Endometrial microvascular endothelial cells (primary cell): ENCODE results near the gene PATE3. TPM values are rescaled to one million over a fixed set of nuclear protein-coding genes. Genes with fewer than 3 reads are reported as not detected.

ENCODE experiments used
- in situ Hi-C: cut with HindIII; loops from 2 replicates; pipeline ENCODE4 v1.10.0; 2017; ENCODE audit warnings: low sequenced_read_pairs, low pct_unique_long_range_greater_than_20kb; ENCODE audit errors: inconsistent ontology term
- total RNA-seq: library from RNA; depleted of rRNA; stranded (reverse); fragments of >200 nt; gene quantifications from one replicate; pipeline ENCODE4 v1.2.3, GENCODE V29; 2015; ENCODE audit errors: inconsistent ontology term

PATE3 gene, protein sequence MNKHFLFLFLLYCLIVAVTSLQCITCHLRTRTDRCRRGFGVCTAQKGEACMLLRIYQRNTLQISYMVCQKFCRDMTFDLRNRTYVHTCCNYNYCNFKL
- total RNA-seq, result not detected

DNA sequence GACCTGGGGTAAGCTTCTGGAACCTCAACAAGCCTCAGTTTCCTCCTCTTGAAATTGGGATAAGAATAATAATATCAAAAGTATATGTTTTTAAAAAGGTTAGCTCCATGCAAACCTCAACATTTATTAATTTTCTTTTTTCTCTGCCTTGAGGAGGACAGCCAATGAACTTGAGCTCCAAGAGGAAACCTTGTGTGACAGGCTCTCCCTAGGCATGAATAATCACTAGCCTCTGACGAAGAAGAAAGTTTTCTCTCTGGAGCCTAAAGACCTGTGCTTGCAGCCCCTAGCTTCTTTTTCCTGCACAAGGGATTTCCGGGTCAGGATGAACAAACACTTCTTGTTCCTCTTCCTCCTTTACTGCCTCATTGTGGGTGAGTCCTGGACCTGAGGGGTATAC is at the start of gene PATE3:
TSS of gene PATE3 (plus strand) at position 301 of the 400 bp plus-strand sequence. CDS start at position 326, 25 bp downstream.
- in situ Hi-C loops, result no loop called here

DNA sequence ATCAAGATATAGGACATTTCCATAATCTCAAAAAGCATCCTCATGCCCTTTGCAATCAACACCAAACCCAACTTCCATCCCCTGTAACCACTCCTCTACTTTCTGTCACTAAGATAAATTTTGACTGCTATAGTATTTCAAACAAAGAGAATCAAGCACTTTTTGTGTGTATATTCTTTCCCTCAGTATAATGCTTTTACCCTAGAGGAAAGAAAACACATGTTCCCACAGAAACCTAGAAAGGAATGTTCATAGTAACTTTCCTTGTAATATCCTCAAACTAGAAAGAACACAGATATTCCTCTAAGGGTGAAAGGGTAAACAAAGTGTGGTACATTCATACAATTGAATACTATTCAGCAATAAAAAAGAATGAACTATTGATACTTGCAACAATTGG is 47.3 kb upstream of the PATE3 start:
- in situ Hi-C loops, result no loop called here

DNA sequence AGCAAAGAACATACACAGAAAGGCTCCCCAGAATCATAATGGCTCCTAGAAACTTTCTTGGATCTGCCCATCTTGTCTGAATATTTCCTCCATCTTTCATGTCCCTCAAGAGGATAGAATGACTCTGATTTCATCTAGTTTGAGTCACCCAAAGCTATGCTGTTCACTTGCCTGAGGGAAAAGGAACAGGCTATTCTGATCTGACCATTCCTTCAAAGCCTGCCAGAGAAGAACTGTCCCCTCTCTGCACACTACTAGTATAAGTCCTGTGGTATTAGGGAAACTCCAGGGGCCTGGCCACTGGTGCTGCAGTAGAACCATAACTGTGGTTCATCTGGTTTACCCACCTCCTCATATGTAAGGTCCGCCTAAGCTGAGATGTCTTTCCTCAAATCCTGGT is 44.2 kb upstream of the PATE3 start:
- in situ Hi-C loops, result no loop called here

DNA sequence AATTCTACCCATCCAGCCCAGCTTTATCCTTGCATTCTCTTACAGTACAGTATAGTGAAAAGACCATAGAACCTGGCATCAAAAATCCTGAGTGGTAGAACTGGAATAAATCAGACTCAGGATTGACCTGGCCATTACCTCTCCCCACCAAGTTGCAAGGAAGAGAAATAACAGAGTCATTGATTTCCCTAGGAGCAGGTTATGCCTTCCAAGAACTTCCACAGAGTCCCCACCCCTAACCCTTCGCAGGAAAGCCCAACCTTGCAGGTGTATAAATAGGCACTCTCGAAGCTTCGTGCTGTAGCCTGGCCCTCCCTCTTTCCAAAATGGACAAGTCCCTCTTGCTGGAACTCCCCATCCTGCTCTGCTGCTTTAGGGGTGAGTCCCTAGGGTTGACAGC is 41.9 kb upstream of the PATE3 start, which contains the start of gene PATE1:
TSS of gene PATE1 (plus strand) at position 301 of the 400 bp plus-strand sequence. CDS start at position 327, 26 bp downstream.
- in situ Hi-C loops, result no loop called here

DNA sequence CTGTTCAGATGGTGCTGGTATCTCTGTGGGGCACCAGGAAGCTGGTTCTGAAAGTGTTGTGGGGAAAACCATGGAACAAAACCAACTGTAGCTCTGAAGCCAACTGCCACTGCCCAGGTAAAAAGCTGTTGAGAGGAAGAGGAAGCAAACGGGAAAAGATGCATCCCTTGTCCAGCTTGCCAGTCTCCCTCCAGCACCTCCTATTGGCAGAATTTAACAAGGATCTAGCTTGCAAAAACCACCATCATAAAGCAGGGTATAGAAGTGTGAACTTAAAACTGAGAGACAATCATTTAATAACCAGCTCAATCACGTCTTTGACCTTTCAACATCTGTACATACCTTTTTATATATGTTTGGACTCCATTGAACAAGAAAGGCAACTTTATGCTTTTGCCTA is 37.3 kb upstream of the PATE3 start:
- in situ Hi-C loops, result no loop called here

DNA sequence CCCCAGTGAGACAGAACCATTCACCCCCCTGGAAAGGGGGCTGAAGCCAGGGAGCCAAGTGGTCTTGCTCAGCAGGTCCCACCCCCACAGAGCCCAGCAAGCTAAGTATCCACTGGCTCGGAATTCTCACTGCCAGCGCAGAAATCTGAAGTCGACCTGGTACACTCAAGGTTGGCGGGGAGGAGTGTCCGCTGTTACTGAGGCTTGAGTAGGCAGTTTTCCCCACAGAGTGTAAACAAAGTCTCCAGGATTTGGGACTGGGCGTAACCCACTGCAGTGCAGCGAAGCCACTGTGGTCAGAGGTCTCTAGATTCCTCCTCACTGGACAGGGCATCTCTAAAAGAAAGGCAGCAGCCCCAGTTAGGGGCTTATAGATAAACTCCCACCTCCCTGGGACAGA is 31.9 kb upstream of the PATE3 start:
- in situ Hi-C loops, result no loop called here

DNA sequence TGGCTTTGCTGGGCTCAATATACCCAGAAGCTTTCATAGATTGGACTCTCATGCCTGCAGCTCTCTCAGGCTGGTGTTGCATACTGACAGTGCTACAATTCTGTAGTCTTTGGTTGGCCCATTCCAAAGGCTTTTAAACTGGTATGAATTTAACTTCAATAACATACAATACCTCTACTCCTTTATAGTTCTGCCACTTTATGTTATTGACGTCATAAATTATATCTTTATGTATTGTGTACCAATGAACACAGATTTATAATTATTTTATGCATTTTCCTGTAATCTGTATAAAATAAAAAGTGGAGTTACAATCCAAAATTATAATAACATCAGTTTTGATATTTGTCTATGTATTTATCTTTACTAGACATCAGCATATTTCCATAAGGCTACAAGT is 25.5 kb upstream of the PATE3 start:
- in situ Hi-C loops, result no loop called here

DNA sequence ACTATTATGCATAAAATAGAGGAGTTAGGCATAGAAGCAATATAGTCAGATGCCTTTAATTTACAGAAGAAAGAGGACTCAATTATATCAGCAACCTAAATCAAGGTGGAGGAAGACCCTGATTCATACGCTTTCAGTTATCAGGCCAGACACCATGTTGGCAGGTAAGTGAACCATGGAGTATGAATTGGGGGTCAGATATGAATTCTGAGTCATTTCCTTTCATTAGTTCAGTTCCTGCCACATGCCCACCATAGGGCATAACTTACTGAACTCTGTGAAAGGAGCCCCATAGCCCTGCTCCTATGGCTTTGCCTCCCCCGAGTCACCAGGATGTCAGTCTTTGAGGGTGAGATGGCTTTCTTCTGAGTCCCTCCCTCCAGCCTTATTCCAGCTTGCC is 24.4 kb upstream of the PATE3 start:
- in situ Hi-C loops, result no loop called here

DNA sequence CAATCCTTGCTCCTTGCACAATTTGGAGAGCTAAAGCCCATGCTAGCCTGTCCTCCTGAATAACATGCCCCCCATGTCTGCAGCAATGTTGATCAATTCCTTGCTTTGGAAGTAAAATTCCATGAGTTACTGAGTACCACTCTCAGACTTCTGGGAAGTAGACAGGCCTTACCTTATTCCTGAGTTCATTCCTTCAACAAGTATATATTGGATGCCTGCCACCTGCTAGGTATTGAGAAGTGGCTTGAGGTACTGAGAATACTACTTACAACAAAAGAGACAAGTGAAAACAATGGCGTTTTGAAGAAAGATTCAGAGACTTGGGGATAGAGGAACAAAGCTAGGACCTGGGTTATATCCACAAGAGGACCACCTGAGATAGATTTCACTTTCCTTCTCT is 21.7 kb upstream of the PATE3 start:
- in situ Hi-C loops, result no loop called here

DNA sequence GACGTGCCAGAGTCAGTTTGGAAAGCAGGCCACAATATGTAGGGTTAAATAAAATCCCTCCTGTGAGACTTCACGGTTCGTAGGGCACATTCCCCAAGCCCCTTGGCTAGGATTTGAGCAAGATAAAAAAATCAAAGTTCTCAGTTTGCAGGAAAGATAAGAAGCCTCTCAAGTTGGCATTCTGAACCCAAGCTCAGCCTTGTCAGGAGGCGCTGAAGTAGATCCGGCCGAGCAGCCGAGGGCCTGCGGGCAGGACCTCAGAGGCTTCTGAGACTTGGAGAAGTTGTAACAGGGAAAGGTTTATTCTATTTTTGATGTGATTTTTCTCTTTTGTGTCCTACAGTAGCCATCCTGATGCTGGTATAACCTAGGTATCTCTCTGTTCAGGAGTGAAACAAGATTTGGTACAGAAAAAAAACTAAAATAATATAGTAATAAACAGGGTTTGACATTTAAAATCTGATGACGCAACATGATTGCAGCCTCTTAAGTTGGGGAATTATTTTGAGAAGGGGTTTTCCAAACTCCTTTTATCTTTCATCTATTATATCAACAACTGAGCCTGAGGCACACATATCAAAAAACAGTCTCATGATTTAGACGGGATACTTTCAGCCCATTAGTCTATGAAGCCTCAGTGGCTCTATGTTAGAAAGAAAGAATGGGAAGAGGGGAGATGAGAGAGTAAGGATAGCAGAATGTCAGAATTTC is 19.4 kb upstream of the PATE3 start:
- in situ Hi-C loops, result no loop called here

DNA sequence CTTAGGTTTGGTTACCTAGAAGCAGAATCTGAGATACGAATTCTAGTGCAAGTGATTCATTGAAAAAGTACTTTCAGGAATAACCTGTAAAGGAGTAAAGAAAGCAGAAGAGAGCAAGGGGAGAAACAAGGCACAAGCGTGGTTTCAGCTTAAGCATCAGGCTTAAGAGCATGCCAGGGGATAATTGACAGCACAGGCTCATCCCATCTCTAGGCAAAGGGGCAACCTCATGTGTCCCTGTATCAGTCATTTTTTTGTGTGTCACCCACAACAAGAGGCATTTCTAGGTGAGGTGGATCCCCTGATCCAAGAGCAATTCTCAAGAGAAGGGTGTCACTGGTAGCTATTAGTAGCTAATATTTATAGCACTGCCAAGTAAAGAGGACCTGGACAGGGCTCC is 17.3 kb upstream of the PATE3 start:
- in situ Hi-C loops, result no loop called here

DNA sequence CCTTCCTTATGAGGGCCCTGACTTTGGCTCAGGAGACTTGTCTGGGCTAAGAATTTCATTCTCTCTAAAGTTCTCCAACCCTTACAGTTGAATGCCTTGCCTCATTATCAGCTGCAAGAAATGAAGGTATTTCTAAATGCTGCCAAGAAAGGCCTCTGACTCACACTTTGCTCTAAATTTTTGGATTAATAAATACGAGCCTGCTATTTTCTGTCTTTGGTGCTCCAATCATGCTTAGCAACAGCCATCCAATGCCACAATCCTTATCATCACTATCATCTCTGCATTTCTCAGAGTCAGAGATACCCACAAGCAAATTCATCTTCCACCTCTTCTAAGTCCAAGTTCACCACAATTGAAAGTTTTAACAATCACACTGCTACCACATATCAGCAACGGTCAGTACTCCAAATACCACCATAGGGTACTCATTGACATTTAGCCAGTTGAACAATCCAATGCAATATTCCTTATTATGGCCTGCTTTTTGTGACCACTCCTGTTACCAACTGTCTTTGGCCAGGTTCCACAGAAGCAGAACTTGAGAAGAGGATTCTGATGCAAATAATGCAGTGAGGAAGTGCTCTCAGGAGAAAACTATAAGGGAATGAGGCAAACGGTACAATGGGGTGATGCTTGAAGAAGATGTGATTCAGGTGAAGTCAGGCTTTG is 15.0 kb upstream of the PATE3 start:
- in situ Hi-C loops, result no loop called here

DNA sequence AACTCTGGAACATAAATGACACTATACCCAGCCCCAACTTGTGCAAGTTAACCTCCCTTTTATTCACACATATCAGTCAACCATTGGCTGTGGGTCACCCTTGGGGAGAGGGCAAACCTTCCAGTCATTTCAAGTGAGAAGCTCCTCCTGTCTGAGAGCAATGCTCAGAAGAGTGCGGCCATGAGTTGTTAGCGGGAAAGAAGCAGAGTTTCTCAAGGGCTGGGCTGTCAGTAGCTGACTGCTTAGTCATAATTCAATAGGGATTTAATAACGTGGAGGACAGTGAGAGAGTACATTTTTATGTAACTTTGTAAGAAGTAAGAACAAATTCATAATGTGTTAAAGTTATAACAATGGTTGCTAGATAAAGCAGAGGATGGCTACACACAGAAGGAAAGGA is 14.4 kb upstream of the PATE3 start:
- in situ Hi-C loops, result no loop called here

DNA sequence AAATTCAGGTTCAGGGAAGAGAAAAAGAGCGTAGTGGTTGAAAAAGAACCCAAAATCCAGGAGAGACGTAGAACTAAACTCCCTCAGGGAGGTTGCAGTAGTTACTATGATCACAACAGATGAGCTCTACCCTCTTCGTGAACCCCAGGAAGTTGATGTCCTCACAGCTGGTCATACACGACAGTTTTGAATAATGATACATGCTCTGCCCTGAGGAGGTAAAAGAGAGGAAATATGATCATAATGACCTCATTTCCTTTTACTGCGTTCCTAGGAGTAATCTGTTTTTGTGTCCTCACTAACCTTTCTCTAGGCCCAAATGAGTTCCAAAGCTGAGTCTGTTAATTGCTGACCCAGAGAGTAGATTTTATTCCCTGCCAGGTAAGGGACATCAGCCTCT is 10.6 kb upstream of the PATE3 start:
- in situ Hi-C loops, result no loop called here

DNA sequence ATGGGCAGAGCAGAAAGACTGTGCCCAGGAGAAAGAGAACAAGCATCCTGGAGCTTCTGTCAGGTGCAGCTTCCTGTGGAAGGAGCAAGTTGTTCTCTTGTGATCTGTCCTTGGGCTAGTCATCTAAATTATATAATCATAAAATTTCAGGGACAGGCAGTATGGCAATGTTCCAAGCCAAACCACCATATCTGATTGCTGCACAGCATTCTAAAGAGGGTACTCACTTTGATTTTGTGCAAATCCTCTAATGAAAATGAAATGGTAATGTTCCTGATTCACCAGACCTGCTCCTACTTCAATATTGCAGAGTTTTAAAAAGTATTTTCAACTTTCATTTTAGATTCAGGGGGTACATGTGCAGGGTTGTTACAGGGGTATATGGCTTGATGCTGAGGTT is 9.2 kb upstream of the PATE3 start, which contains the start of gene PATE2:
TSS of gene PATE2 (minus strand) at position 101 of the 400 bp plus-strand sequence. CDS start at position 46, 55 bp downstream.
- in situ Hi-C loops, result no loop called here

DNA sequence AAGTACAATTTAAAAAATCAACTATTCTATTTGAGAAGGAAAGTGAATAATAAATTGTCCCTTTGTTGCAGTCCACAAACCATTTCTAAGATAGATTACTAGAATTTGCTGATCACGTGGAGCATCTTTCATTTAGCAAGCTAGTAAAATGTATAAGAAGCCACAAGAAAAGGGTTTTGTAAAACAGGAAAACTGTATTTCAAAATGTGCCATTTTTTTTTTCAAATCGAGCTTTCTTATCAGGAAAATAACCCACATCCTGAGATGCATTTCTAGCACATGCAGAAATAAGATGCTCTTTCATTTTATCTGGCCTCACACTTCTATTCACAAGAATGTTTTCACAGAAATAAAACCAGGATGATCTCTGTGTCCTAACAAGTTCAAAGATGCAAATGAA is 3.2 kb upstream of the PATE3 start:
- in situ Hi-C loops, result no loop called here

DNA sequence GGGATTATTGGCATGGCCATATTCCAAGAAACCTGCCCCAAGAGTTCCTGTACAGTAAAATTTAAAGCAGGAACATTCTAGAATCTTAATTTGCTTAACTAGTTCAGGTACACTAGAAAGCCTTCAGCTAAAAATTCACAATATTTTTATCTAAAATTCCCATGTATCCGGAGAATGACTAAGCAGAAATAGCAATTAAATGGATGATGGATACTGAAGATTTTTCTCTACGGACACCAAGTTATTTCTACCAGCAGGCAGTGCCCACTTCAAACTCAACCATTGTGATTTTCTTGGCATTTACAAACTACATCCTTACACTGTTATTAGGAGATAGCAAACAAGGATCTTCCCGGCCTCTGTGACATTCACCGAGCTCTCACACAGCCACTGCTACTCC is 2.9 kb downstream of the PATE3 start:
- in situ Hi-C loops, result no loop called here

DNA sequence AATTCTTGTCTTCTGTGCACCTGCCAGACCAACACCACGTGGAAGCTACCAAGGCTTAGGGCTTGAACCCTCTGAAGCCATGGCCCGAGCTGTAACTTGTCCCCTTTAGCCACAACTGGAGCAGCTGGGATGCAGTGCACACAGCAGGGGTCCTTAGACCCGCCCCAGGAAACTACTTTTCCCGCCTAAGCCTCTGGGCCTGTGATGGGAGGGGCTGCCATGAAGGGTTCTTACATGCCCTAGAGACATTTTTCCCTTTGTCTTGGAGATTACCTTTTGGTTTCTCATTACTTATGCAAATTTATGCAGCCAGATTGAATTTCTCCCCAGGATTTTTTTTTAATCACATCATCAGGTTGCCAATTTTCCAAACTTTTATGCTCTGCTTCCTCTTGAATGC is 9.7 kb downstream of the PATE3 start:
- in situ Hi-C loops, result no loop called here

DNA sequence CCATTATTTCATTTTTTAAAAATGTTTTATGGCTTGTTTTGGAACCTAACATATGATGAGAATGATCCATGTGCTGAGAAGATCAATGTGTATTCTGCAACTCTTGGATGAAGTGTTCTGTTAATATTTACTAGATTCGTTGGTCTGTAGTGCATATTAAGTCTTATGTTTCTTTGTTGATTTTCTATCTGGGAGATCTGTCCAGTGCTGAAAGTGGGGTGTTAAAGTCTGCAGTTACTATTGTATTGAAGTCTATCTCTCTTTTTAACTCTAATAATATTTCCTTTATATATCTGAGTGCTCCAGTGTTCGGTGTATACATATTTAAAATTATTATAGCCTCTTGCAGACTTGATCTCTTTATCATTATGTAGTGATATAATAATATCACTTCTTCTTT is 11.9 kb downstream of the PATE3 start:
- in situ Hi-C loops, result no loop called here

DNA sequence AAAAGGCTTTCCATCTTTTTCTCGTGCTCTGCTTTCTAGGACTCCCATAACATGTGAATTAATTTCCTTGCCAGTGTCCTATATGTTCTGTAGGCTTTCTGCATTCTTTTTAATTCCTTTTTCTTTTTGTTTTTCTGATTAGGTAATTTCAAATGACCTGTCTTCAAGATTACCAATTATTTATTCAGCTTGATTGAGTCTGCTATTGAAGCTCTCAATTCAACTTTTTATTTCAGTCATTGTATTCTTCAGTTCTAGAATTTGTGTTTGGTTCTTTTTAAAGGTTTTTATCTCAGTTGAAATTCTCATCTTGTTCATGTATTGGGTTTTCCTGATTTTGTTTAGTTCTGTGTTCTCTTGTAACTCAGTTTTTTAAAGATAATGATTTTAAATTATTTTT is 14.5 kb downstream of the PATE3 start:
- in situ Hi-C loops, result no loop called here
